Epithelial cell of proximal tubule (primary cell): Measurements from ENCODE around the gene ERC1. TPM values are rescaled to one million over a fixed set of nuclear protein-coding genes. Genes with fewer than 3 reads are reported as not detected.

Source experiments
- DNase-seq: peaks from one replicate; pipeline ENCODE4 v3.0.0-alpha.2; 2011; ENCODE audit warnings: low read depth
- H3K4me3 ChIP-seq: 2 replicates; pipeline ENCODE4 v1.5.1; 2011; ENCODE audit warnings: low read depth, mild to moderate bottlenecking, low read length
- CTCF ChIP-seq: conservative IDR thresholded peaks from 2 replicates; pipeline ENCODE4 v1.5.1; 2012; ENCODE audit warnings: low read depth, mild to moderate bottlenecking, low read length
- total RNA-seq: library from RNA; depleted of rRNA; stranded (reverse); fragments of >200 nt; gene quantifications from 2 replicates; pipeline ENCODE4 v1.2.3, GENCODE V29; 2015

Gene ERC1
- total RNA-seq, 1 donor from 2014 or later = 16.5 TPM

- no peak for DNase-seq
- H3K4me3 ChIP-seq = no peak overlapping the region
- TF ChIP-seq CTCF = no peak
Measured at GRCh38 chr12:1305791-1306500, 314.9 kb downstream of the ERC1 start.

- H3K4me3 ChIP-seq = no peak overlapping the region
- no peak for TF ChIP-seq CTCF
- no peak for DNase-seq
Measured at GRCh38 chr12:1306817-1307216, 315.8 kb downstream of the ERC1 start.

GRCh38 chr12:1307796-1308195 is 316.8 kb downstream of the ERC1 start:
- DNase-seq = no peak

GRCh38 chr12:1309613-1310012 is 318.6 kb downstream of the ERC1 start:
- no peak for TF ChIP-seq CTCF
- DNase-seq = no peak
- H3K4me3 ChIP-seq = no peak overlapping the region

More at GRCh38 chr12:1307796-1308195, 316.8 kb downstream of the ERC1 start:
- no peak for TF ChIP-seq CTCF
- H3K4me3 ChIP-seq = no peak overlapping the region

GRCh38 chr12:1310653-1311052 is 319.6 kb downstream of the ERC1 start:
- no peak for DNase-seq
- TF ChIP-seq CTCF = no peak
- H3K4me3 ChIP-seq = no peak overlapping the region

- no peak for TF ChIP-seq CTCF
- H3K4me3 ChIP-seq = no peak overlapping the region
- no peak for DNase-seq
Measured at GRCh38 chr12:1311145-1311544, 320.1 kb downstream of the ERC1 start.

- no peak for DNase-seq
Measured at GRCh38 chr12:1313906-1314305, 322.9 kb downstream of the ERC1 start.

More at GRCh38 chr12:1313906-1314305, 322.9 kb downstream of the ERC1 start:
- TF ChIP-seq CTCF = no peak
- no peak overlapping the region for H3K4me3 ChIP-seq
